ENCODE data around the gene SEH1L.
A peak's percentile ranks its signal among the peaks of the same experiment; 100 is the strongest.

The SEH1L gene

DNA sequence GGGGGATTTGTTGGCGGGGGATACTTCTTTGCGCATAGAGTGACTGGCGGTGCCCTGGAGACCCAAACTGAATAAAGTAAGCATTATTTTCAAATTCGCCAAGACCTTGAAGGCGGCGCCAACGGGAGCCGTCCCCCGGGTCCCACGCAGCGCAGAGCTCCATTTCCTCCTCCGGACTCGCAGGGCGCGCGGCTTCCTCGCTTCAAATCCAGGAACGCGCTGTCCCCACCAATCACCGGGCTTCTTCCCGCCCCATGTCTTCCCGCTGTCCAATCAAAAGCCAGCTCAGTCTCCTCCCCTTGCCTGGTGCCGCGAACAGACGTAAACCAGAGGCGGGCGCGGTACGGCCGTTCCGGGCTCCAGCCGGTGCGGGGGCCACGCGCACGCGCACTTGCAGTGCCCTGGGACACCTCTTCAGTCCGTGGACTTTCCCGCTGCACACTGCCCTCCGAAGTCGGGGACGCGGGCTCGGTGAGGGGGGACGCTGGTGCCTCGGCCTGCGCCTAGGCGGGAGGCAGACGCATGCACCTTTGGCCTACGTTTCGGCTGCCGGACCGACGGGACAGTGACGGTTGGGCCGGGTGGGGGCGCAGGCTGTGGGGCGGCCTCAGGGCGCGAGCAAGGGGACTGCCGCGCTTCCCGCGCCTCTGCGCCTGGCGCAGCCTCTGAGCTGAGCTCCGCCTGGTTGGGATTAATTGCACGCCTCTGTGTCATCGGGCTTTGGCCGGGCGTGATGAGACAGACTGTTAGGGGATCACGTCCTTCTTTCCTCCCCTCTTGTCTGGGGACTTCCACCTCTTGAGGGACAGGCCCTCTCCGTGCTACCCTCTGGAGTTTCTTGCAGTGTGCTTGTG, 43.4 kb downstream of the SEH1L start, which contains the start of gene CEP192:
TSS of gene CEP192 (plus strand) at position 396 of the 854 bp plus-strand sequence. CDS start 8,063 bp downstream, outside the sequence.
- Histone ChIP-seq H3K36me3 (ENCODE audit: control insufficient read depth in 2 of 2, insufficient read depth in 1 of 2, low read length in 2 of 2) (peaks cover 5 to 6% of the 10 kb centered on the region in 2 experiments; a peak in 1 of 3 replicates), H3K4me3 (ENCODE audit: low read depth, low read length) (peak within 1 kb of the TSS; percentile 83), H3K27ac (ENCODE audit: extremely low read depth, low read depth, low read length) (peak within 1 kb of the TSS; percentile 91), H3K9me3 (ENCODE audit: control insufficient read depth, insufficient read depth, low read depth, low read length) (no peaks in the 10 kb centered on the region), H3K4me1 (ENCODE audit: control insufficient read depth, insufficient read depth, low read length) (peaks cover 13% of the 10 kb centered on the region; the same call in 1 of the 2 replicates)
- POLR2A ChIA-PET: interaction anchor here (0.5 to 2.5 kb wide), 42 partner anchors 8 to 1577 kb away, joined by 3 to 66 read pairs (median 4); partner anchors contain the start of genes AFG3L2, CEP76, FAM210A and PRELID3A
- CTCF ChIA-PET: interaction anchor here (0.6 to 1.3 kb wide), 7 partner anchors 14 to 811 kb away, joined by 3 to 6 read pairs (median 3); no protein-coding TSS in a partner anchor
- TF ChIP-seq ZNF292 (tag by site-specific recombination; IDR thresholded peaks at IDR 0.05; ENCODE audit: borderline replicate concordance, low read depth) (no peak), KLF8 (tag by site-specific recombination; IDR thresholded peaks at IDR 0.05) (0 out of 2 replicates have a peak, but pooled peaks have one; percentile 16), HOXC10 (CRISPR knock-in tag; IDR thresholded peaks at IDR 0.05) (no peak; the same call in 1 of the 2 replicates), ZBTB17 (tag by site-specific recombination; IDR thresholded peaks at IDR 0.05) (peak; percentile 48), MZF1 (tag by site-specific recombination; IDR thresholded peaks at IDR 0.05; ENCODE audit: borderline replicate concordance) (peak; percentile 79), ZNF624 (tag by site-specific recombination; IDR thresholded peaks at IDR 0.05) (no peak), ZNF174 (tag by site-specific recombination; IDR thresholded peaks at IDR 0.05) (no peak), ZNF311 (tag by site-specific recombination; IDR thresholded peaks at IDR 0.05; ENCODE audit: borderline replicate concordance) (no peak), ZNF24 (tag by site-specific recombination; IDR thresholded peaks at IDR 0.05) (0 out of 2 replicates have a peak, but pooled peaks have one; percentile 12), MEIS1 (CRISPR knock-in tag; IDR thresholded peaks at IDR 0.05; ENCODE audit: borderline replicate concordance) (no peak), ZNF677 (tag by site-specific recombination; IDR thresholded peaks at IDR 0.05) (no peak), ZNF302 (tag by site-specific recombination; IDR thresholded peaks at IDR 0.05; ENCODE audit: low read depth) (no peak), ZSCAN23 (tag by site-specific recombination; IDR thresholded peaks at IDR 0.05) (no peak), ZXDB (tag by site-specific recombination; IDR thresholded peaks at IDR 0.05) (peak; percentile 94), ZNF501 (tag by site-specific recombination; IDR thresholded peaks at IDR 0.05) (peak; percentile 95), ZNF274 (IDR thresholded peaks at IDR 0.05; ENCODE audit: low read length) (no peak), ZNF274 (tag by site-specific recombination; IDR thresholded peaks at IDR 0.05; ENCODE audit: borderline replicate concordance) (no peak), ZSCAN30 (tag by site-specific recombination; IDR thresholded peaks at IDR 0.05) (peak; percentile 81), ZNF600 (tag by site-specific recombination; IDR thresholded peaks at IDR 0.05) (peak; percentile 68), SP3 (tag by site-specific recombination; IDR thresholded peaks at IDR 0.05) (peak; percentile 92), ZNF112 (tag by site-specific recombination; IDR thresholded peaks at IDR 0.05) (no peak), ZNF416 (tag by site-specific recombination; IDR thresholded peaks at IDR 0.05) (no peak)
- TF ChIP-seq, protein P1, sequence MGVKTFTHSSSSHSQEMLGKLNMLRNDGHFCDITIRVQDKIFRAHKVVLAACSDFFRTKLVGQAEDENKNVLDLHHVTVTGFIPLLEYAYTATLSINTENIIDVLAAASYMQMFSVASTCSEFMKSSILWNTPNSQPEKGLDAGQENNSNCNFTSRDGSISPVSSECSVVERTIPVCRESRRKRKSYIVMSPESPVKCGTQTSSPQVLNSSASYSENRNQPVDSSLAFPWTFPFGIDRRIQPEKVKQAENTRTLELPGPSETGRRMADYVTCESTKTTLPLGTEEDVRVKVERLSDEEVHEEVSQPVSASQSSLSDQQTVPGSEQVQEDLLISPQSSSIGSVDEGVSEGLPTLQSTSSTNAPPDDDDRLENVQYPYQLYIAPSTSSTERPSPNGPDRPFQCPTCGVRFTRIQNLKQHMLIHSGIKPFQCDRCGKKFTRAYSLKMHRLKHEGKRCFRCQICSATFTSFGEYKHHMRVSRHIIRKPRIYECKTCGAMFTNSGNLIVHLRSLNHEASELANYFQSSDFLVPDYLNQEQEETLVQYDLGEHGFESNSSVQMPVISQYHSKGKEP (tag by site-specific recombination; IDR thresholded peaks at IDR 0.05): no peak
- TF ChIP-seq, protein P2, sequence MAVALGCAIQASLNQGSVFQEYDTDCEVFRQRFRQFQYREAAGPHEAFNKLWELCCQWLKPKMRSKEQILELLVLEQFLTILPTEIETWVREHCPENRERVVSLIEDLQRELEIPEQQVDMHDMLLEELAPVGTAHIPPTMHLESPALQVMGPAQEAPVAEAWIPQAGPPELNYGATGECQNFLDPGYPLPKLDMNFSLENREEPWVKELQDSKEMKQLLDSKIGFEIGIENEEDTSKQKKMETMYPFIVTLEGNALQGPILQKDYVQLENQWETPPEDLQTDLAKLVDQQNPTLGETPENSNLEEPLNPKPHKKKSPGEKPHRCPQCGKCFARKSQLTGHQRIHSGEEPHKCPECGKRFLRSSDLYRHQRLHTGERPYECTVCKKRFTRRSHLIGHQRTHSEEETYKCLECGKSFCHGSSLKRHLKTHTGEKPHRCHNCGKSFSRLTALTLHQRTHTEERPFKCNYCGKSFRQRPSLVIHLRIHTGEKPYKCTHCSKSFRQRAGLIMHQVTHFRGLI (tag by site-specific recombination; IDR thresholded peaks at IDR 0.05): 0 out of 2 replicates have a peak, but pooled peaks have one; percentile 22
- TF ChIP-seq, protein P3, sequence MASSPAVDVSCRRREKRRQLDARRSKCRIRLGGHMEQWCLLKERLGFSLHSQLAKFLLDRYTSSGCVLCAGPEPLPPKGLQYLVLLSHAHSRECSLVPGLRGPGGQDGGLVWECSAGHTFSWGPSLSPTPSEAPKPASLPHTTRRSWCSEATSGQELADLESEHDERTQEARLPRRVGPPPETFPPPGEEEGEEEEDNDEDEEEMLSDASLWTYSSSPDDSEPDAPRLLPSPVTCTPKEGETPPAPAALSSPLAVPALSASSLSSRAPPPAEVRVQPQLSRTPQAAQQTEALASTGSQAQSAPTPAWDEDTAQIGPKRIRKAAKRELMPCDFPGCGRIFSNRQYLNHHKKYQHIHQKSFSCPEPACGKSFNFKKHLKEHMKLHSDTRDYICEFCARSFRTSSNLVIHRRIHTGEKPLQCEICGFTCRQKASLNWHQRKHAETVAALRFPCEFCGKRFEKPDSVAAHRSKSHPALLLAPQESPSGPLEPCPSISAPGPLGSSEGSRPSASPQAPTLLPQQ (tag by site-specific recombination; IDR thresholded peaks at IDR 0.05): peak; percentile 75; the same call in 1 of the 2 replicates
- TF ChIP-seq, protein P4, sequence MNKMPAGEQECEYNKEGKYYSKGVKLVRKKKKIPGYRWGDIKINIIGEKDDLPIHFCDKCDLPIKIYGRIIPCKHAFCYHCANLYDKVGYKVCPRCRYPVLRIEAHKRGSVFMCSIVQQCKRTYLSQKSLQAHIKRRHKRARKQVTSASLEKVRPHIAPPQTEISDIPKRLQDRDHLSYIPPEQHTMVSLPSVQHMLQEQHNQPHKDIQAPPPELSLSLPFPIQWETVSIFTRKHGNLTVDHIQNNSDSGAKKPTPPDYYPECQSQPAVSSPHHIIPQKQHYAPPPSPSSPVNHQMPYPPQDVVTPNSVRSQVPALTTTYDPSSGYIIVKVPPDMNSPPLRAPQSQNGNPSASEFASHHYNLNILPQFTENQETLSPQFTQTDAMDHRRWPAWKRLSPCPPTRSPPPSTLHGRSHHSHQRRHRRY (tag by site-specific recombination; IDR thresholded peaks at IDR 0.05): no peak
- TF ChIP-seq, protein P5, sequence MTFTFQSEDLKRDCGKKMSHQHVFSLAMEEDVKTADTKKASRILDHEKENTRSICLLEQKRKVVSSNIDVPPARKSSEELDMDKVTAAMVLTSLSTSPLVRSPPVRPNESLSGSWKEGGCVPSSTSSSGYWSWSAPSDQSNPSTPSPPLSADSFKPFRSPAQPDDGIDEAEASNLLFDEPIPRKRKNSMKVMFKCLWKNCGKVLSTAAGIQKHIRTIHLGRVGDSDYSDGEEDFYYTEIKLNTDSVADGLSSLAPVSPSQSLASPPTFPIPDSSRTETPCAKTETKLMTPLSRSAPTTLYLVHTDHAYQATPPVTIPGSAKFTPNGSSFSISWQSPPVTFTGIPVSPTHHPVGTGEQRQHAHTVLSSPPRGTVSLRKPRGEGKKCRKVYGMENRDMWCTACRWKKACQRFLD (tag by site-specific recombination; IDR thresholded peaks at IDR 0.05): no peak
- TF ChIP-seq, protein P6, sequence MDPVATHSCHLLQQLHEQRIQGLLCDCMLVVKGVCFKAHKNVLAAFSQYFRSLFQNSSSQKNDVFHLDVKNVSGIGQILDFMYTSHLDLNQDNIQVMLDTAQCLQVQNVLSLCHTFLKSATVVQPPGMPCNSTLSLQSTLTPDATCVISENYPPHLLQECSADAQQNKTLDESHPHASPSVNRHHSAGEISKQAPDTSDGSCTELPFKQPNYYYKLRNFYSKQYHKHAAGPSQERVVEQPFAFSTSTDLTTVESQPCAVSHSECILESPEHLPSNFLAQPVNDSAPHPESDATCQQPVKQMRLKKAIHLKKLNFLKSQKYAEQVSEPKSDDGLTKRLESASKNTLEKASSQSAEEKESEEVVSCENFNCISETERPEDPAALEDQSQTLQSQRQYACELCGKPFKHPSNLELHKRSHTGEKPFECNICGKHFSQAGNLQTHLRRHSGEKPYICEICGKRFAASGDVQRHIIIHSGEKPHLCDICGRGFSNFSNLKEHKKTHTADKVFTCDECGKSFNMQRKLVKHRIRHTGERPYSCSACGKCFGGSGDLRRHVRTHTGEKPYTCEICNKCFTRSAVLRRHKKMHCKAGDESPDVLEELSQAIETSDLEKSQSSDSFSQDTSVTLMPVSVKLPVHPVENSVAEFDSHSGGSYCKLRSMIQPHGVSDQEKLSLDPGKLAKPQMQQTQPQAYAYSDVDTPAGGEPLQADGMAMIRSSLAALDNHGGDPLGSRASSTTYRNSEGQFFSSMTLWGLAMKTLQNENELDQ (tag by site-specific recombination; IDR thresholded peaks at IDR 0.05; ENCODE audit: low read depth): no peak

All from HEK293 (cell line).